Stimulated activated CD8-positive, alpha-beta memory T cell treated with anti-CD3 and anti-CD28 coated beads, Interleukin-15, amount 100 ng/mL, for 1 hour (primary cell): Measurements from ENCODE around the gene NEURL2.
A peak's percentile ranks its signal among the peaks of the same experiment; 100 is the strongest.
"Not testable (repeated sequence)": the region's sequence is repeated elsewhere in the genome, so short reads cannot be mapped to it uniquely, and the experiment has no call there.

ENCODE experiments used
- DNase-seq: peaks from one replicate; pipeline ENCODE4 v3.0.0-alpha.2; 2020; ENCODE audit warnings: low read depth

Gene NEURL2

GRCh38 chr20:45899046-45899835, 8.2 kb upstream of the NEURL2 start:
- DNase-seq: no peak

DNA sequence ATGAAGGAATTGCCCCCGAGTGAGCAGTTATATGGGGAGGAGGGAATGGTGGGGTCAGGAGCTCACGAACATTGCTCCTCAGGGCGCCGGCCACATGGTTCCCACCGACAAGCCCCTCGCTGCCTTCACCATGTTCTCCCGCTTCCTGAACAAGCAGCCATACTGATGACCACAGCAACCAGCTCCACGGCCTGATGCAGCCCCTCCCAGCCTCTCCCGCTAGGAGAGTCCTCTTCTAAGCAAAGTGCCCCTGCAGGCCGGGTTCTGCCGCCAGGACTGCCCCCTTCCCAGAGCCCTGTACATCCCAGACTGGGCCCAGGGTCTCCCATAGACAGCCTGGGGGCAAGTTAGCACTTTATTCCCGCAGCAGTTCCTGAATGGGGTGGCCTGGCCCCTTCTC, 7.3 kb upstream of the NEURL2 start:
- no peak for DNase-seq

DNA sequence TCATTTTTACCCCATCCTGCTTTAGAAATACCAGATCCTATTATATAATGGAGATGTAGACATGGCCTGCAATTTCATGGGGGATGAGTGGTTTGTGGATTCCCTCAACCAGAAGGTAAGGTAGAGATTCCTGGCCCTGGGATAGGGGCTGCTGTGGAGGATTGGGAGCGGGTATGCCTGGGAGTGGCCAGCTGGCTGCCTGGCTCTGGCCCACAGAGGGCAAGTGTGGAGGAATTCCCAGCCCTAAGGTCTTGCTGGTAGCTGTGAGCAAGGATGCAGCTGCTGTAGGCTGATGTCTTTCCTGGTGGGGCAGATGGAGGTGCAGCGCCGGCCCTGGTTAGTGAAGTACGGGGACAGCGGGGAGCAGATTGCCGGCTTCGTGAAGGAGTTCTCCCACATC, 6.7 kb upstream of the NEURL2 start:
- DNase-seq: no peak

GRCh38 chr20:45897289-45897688, 6.3 kb upstream of the NEURL2 start:
- no peak for DNase-seq

- DNase-seq: no peak
Measured at GRCh38 chr20:45896641-45897161, 5.7 kb upstream of the NEURL2 start.

- DNase-seq: no peak
Measured at GRCh38 chr20:45894797-45895196, 3.8 kb upstream of the NEURL2 start.

DNA sequence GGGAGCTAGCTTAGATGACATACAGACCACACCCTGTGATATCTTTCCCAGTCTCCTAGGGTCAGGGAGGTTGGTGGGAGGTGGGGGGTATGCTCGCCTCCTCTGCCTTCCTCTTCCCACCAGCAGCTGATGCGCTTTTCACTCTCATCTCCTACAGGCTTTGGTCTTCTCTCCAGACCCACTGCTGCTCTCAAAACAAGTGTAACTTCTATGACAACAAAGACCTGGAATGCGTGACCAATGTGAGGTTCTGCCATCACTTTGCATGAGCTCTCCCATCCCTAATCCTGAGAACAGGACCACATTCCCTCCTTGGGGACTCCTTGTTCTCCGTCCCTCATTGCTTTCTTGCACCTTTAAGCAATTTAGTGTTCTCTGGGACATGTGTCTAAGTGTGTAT, 2.8 kb upstream of the NEURL2 start:
- no peak for DNase-seq

GRCh38 chr20:45892828-45893500, 2.0 kb upstream of the NEURL2 start:
- DNase-seq: no peak

- DNase-seq: no peak
Measured at GRCh38 chr20:45892049-45892825, 1.2 kb upstream of the NEURL2 start.

- no peak for DNase-seq
Measured at GRCh38 chr20:45890077-45890984, 677 bp downstream of the NEURL2 start.

DNA sequence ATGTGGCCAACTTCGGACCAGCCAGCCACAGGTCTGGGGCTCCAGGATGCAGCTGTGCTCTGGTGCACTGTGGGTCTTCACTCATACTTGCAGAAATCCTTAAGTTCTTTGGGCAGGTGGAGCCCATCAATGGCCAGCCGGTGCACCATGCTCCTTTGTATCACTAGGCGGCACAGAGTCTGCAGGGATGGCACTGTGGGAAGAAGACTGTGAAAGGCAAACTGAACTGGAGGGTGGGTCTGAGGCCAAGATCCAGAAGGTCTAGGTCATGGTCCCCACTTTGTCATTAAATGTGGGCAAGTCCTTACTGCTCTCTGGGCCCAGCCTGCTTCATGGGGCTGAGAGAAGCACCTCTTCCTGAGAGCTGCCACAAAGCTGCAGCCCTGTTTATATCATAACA, 2.3 kb downstream of the NEURL2 start:
- no peak for DNase-seq

DNA sequence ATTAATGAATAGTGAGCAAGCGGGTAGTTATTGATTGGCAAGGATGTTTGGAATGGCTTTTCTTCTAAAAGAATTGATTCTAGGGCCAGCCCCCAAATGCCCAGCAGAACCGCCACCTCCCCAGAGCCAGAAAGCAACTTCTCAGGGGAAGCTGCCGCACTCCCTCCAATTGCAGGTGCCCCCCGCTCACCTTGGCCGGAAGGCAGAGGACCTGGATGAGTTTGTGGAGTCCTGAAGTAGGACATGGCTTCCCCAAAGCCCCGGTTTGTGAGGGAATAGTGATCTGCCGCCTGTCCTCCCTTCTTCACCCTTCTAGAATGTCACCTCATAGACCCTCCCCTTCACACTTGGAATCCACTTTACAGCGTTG, 3.7 kb downstream of the NEURL2 start, which contains the start of gene SPATA25:
Gene SPATA25 (minus strand): TSS at position 277 of the 370 bp plus-strand sequence. CDS start 32 bp downstream, at position 245.
- DNase-seq: no peak

- no peak for DNase-seq
Measured at GRCh38 chr20:45886590-45887345, 4.2 kb downstream of the NEURL2 start.

DNA sequence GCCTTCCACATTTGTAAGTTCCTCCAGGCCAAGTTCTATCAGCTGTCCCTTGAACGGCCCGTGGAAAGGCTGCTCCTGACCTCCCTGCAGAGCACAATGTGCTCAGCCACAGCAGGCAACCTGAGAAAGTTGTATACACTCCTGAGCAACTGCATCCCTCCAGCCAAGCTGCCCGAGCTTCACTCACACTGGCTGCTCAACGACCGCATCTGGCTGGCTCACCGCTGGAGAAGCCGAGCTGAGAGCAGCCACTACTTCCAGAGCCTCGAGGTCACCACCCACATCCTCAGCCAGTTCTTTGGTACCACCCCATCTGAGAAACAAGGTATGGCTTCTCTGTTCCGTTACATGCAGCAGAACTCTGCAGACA, 7.9 kb downstream of the NEURL2 start:
- no peak for DNase-seq

DNA sequence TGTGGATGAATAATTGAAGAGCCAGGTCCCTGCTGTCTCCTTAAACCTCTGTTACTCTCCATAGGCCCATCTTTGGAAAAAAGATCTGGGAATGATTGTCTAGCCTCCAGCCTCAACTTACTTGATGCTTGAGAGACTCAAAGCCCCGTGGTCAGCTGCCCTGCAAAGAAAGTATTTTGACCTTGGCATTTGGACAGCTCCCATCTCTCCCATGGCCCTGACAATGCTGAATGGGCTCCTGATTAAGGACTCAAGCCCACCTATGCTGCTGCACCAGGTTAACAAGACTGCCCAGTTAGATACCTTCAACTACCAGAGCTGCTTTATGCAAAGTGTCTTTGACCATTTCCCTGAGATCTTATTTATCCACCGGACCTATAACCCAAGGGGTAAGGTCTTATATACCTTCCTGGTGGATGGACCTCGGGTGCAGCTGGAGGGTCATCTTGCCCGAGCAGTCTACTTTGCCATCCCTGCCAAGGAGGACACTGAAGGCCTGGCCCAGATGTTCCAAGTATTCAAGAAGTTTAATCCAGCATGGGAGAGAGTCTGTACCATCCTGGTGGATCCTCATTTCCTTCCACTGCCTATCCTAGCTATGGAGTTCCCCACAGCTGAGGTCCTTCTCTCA, 8.4 kb downstream of the NEURL2 start:
- no peak for DNase-seq

DNA sequence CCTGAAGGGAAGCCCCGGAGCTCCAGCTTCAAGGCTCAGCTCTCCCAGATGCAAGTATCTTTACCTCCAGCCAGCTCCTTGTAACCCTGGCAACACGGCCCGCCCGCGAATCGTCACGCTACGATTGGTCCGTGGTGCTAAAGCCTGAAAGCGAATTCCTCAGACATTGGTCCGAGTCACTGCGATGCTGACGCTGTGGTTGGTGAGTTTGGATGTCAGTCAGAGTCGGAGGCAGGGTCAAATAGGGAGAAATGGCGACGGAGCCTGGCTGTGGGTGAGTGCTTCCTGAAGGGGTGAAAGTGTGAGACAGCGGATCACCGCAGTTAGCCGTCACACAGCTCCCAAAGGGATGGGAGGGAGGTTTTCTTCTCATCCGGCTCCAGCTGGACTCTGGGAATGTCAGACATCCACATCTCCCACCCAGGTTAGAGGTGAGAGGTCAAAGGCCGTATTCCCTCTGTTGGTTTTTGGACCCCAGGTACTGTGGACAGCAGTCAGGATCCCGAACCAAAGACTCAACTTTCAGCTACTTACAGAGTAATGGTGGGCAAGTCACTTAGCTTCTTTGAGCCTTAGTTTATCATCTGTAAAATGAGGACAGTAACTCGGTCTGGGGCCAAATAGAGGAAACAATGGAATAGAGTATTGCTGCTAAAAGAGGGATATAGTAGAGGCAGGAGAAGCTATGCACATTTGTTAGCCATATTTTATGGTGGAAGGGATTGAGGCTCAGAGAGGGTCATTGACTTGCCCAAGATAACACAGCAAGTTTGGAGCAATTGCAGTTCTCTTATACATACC, 9.8 kb downstream of the NEURL2 start, which contains the start of gene ZSWIM1:
Gene ZSWIM1 (plus strand): TSS at position 240 of the 801 bp plus-strand sequence. CDS start 1,366 bp downstream, outside the sequence.
- peak; percentile 99 for DNase-seq

GRCh38 chr20:45878076-45878761, 12.8 kb downstream of the NEURL2 start:
- no peak for DNase-seq

DNA sequence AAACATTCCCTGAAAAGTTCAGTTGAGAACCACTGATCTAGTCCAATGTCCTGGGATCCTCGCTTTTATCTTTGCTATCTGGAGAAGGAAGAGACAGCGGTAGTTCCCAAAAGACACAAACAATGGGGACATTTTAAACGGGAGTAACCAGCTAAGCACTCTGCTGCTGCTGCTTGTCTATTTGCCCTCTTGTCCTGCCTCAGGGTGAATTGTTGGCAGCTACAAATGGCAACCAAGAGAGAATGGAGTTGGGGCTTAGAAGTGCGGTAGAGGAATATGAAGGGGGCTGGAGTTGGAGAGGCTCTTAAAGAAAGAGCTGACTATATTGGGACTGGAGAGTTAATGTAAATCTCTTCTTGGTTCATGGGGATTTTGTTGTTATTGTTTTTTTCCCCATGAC, 16.4 kb downstream of the NEURL2 start:
- no peak for DNase-seq

- DNase-seq: not testable (repeated sequence)
Measured at GRCh38 chr20:45874104-45874481, 16.9 kb downstream of the NEURL2 start.
